Measurements from ENCODE around the gene CYTH1.

DNA sequence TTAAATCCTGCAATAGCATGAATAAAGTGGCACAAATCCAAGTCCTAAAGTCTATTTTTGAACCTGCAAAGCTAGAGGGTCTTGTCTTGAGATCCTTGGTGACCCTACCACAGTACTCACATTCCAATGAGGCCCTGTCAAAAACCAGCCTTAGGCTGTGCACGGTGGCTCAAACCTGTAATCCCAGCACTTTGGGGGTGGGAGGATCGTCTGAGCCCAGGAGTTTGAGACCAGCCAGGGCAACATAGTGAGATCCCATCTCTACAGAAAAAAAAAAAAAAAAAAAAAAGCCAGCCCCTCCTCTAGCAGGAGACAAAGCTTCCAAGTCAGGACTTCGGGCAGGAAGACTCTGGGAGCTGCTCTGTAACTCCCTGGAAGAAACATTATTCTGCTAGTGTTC lies 16.3 kb downstream of the CYTH1 start:
- TF ChIP-seq POLR2A (IDR thresholded peaks at IDR 0.05), result no peak
- TF ChIP-seq, protein P1, sequence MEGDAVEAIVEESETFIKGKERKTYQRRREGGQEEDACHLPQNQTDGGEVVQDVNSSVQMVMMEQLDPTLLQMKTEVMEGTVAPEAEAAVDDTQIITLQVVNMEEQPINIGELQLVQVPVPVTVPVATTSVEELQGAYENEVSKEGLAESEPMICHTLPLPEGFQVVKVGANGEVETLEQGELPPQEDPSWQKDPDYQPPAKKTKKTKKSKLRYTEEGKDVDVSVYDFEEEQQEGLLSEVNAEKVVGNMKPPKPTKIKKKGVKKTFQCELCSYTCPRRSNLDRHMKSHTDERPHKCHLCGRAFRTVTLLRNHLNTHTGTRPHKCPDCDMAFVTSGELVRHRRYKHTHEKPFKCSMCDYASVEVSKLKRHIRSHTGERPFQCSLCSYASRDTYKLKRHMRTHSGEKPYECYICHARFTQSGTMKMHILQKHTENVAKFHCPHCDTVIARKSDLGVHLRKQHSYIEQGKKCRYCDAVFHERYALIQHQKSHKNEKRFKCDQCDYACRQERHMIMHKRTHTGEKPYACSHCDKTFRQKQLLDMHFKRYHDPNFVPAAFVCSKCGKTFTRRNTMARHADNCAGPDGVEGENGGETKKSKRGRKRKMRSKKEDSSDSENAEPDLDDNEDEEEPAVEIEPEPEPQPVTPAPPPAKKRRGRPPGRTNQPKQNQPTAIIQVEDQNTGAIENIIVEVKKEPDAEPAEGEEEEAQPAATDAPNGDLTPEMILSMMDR (IDR thresholded peaks at IDR 0.05), result no peak

Measured in vagina (tissue), 2 donors.